Stimulated activated effector memory CD8-positive, alpha-beta T cell treated with anti-CD3 and anti-CD28 coated beads, Interleukin-12 subunit alpha, Interleukin-12 subunit beta, amount 100 ng/mL, for 72 hours (primary cell): ENCODE measurements around the gene CRELD2.

ENCODE experiments used
- ATAC-seq: fragments of 150-1000 bp; cut with Tn5 transposase; 2 replicates; pipeline ENCODE4 v1.10.0; 2021
- DNase-seq, 2 donors: peaks; one replicate each; pipeline ENCODE4 v3.0.0; 2021 to 2022; ENCODE audit warnings: low spot score in 2 of 2
- H3K27ac Mint-ChIP-seq: one replicate; pipeline ENCODE4 v1.8.0; 2022; ENCODE audit warnings: mild to moderate bottlenecking, mixed read lengths
- H3K36me3 Mint-ChIP-seq: one replicate; pipeline ENCODE4 v1.8.0; 2022; ENCODE audit warnings: mild to moderate bottlenecking, mixed read lengths
- H3K4me1 Mint-ChIP-seq: one replicate; pipeline ENCODE4 v1.8.0; 2022; ENCODE audit warnings: mixed read lengths
- H3K4me3 Mint-ChIP-seq: one replicate; pipeline ENCODE4 v1.8.0; 2022; ENCODE audit warnings: mild to moderate bottlenecking, mixed read lengths
- H3K9me3 Mint-ChIP-seq: one replicate; pipeline ENCODE4 v1.8.0; 2022; ENCODE audit warnings: mixed read lengths

Gene CRELD2

GRCh38 chr22:49951000-49951677, 32.7 kb downstream of the CRELD2 start:
- Mint-ChIP-seq H3K36me3 (no peaks in the 10 kb centered on the region), H3K9me3 (no peaks in the 10 kb centered on the region), H3K4me1 (no peaks in the 10 kb centered on the region), H3K27ac (no peak overlapping the region), H3K4me3 (no peak overlapping the region)
- no peak for ATAC-seq
- DNase-seq: no peak

- Mint-ChIP-seq H3K4me1 (no peaks in the 10 kb centered on the region), H3K4me3 (no peak overlapping the region), H3K27ac (no peak overlapping the region), H3K36me3 (no peaks in the 10 kb centered on the region), H3K9me3 (no peaks in the 10 kb centered on the region)
- ATAC-seq (no peak), DNase-seq (no peak)
These were observed 33.2 kb downstream of the CRELD2 start for GRCh38 chr22:49951678-49951985.

GRCh38 chr22:49951986-49952896, 33.8 kb downstream of the CRELD2 start:
- Mint-ChIP-seq H3K4me3 (no peak overlapping the region), H3K4me1 (no peaks in the 10 kb centered on the region), H3K9me3 (no peaks in the 10 kb centered on the region), H3K27ac (no peak overlapping the region), H3K36me3 (no peaks in the 10 kb centered on the region)
- DNase-seq (no peak), ATAC-seq (no peak)

DNA sequence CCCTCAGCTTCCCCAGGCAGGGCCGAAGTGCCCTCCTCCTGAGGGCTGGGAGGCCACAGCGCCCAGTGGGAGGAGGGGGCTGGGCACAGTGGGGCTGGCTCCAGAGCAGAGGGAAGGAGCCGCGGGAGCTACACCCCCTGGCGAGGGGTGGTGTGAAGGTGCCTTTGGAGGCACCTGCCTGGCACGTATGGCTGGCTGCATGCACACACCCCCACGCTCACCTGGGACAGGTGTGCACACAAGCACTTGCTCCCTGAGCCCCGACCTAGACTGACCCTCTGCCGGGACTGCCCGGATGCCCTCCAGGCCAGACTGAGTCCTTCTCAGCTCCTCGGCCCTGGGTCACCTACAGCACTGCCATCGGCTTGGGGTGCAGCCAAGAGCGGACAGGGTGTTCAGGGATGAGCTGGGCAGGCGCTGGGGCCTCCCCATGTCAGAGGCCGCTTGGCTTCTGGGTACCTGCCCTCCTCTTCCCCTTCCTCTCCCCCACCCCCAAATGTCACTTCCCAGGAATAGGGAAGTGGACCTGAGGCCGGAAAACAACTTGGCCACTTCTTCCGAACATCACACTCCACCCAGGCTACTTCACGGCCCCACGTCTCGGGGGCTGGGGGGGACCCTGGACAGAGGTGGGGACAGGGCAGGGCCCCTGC, 34.7 kb downstream of the CRELD2 start:
- DNase-seq: no peak
- Mint-ChIP-seq H3K27ac (no peak overlapping the region), H3K4me1 (no peaks in the 10 kb centered on the region), H3K36me3 (no peaks in the 10 kb centered on the region), H3K9me3 (no peaks in the 10 kb centered on the region), H3K4me3 (no peak overlapping the region)
- ATAC-seq: no peak

- peaks cover 2% of the 10 kb centered on the region for H3K4me1 Mint-ChIP-seq
- DNase-seq (no peak), ATAC-seq (no peak)
- no peaks in the 10 kb centered on the region for H3K9me3 Mint-ChIP-seq
- no peaks in the 10 kb centered on the region for H3K36me3 Mint-ChIP-seq
- H3K4me3 Mint-ChIP-seq: no peak overlapping the region
- H3K27ac Mint-ChIP-seq: no peak overlapping the region
These were observed 35.4 kb downstream of the CRELD2 start for GRCh38 chr22:49953680-49954344.

DNA sequence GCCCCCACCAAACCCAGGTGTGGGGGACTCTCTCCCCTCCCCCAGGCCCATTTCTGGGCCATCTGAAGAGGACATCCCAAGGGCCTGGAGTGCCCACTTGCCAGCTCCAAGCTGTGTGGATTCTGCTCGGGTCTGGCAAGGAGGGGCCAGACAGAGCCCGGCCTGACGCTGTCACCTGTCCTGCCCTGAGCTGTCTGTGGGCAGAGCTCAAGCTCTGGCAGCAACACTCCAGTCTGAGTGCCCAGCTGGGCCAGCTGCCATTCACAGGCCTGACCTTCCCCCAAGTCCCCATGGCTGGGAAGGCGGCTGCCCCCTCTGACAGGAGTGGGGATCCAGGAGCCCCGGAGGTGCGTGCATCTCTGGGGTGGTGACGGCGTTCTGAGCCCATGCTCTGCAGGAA, 35.9 kb downstream of the CRELD2 start:
- no peaks in the 10 kb centered on the region for H3K36me3 Mint-ChIP-seq
- H3K9me3 Mint-ChIP-seq: no peaks in the 10 kb centered on the region
- H3K27ac Mint-ChIP-seq: no peak overlapping the region
- H3K4me3 Mint-ChIP-seq: no peak overlapping the region
- ATAC-seq: no peak
- no peak for DNase-seq
- peaks cover 7% of the 10 kb centered on the region for H3K4me1 Mint-ChIP-seq

GRCh38 chr22:49954991-49955580, 36.7 kb downstream of the CRELD2 start:
- ATAC-seq: no peak
- no peak overlapping the region for H3K27ac Mint-ChIP-seq

GRCh38 chr22:49955581-49956417, 37.4 kb downstream of the CRELD2 start:
- Mint-ChIP-seq H3K4me1 (peaks cover 11% of the 10 kb centered on the region), H3K36me3 (no peaks in the 10 kb centered on the region), H3K9me3 (no peaks in the 10 kb centered on the region), H3K4me3 (no peak overlapping the region), H3K27ac (no peak overlapping the region)
- no peak for ATAC-seq
- no peak for DNase-seq

More at GRCh38 chr22:49954991-49955580, 36.7 kb downstream of the CRELD2 start:
- Mint-ChIP-seq H3K4me3 (no peak overlapping the region), H3K36me3 (no peaks in the 10 kb centered on the region), H3K4me1 (peaks cover 11% of the 10 kb centered on the region), H3K9me3 (no peaks in the 10 kb centered on the region)
- no peak for DNase-seq

- H3K4me3 Mint-ChIP-seq: no peak overlapping the region
- H3K27ac Mint-ChIP-seq: no peak overlapping the region
- DNase-seq (no peak), ATAC-seq (no peak)
- H3K4me1 Mint-ChIP-seq: peaks cover 11% of the 10 kb centered on the region
- H3K9me3 Mint-ChIP-seq: no peaks in the 10 kb centered on the region
- H3K36me3 Mint-ChIP-seq: peaks cover 3% of the 10 kb centered on the region
These were observed 38.0 kb downstream of the CRELD2 start for GRCh38 chr22:49956418-49956770.

DNA sequence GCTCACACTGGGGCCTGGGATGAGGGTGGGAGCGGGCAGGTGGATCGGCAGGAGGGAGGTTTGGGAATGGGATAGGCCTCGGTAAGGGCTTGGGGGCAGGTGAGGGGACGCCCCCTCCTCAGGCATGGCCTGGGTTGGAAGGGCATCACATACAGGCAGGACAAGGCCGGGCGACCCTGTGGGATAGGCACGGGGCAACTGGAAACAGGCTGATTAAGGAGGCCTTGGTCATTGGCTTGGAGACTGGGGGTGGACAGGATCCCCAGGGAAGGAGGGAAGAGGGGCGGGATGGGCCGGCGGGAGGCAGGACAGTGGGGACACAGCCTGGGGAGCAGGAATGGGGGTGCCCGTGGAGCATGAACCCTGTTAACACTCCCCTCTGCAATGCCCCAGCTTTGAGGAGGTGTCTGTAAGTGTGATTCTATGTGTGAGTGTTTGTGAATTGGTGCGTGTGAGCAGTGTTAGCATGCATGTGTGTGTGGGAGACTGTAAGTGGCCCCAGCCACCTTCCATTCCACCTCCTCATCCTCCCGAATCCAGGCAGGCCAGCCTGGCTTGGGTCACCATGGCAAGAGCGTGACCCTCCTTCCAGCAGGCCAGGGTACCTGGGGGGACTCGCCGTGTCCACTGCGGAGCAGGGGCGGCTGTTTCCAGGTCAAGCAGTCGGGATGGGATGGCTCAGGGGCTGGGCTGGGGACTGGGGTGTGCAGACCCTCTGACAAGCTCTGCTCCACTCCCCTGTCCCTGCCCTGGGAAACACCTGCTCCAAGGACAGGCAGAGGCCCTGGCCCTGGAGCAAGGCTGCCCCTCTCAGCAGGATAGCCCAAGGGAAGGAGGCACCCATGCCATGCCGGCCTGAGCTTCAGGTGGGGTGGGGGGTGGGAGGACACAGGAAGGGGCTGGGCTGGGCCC, 38.7 kb downstream of the CRELD2 start:
- H3K9me3 Mint-ChIP-seq: no peaks in the 10 kb centered on the region
- DNase-seq (no peak), ATAC-seq (no peak)
- no peak overlapping the region for H3K27ac Mint-ChIP-seq
- H3K4me3 Mint-ChIP-seq: no peak overlapping the region
- peaks cover 11% of the 10 kb centered on the region for H3K4me1 Mint-ChIP-seq
- H3K36me3 Mint-ChIP-seq: peaks cover 11% of the 10 kb centered on the region

- Mint-ChIP-seq H3K36me3 (peaks cover 18% of the 10 kb centered on the region), H3K27ac (peak overlapping the region; percentile 90), H3K4me3 (peak overlapping the region; percentile 79), H3K9me3 (no peaks in the 10 kb centered on the region), H3K4me1 (peaks cover 11% of the 10 kb centered on the region)
- ATAC-seq (no peak), DNase-seq (no peak)
These were observed 39.5 kb downstream of the CRELD2 start for GRCh38 chr22:49957826-49958365.

GRCh38 chr22:49958366-49958921, 40.0 kb downstream of the CRELD2 start:
- ATAC-seq (no peak), DNase-seq (no peak)
- peak overlapping the region; percentile 90 for H3K27ac Mint-ChIP-seq
- peaks cover 12% of the 10 kb centered on the region for H3K4me1 Mint-ChIP-seq
- peak overlapping the region; percentile 79 for H3K4me3 Mint-ChIP-seq
- H3K9me3 Mint-ChIP-seq: no peaks in the 10 kb centered on the region
- H3K36me3 Mint-ChIP-seq: peaks cover 24% of the 10 kb centered on the region
